Thyroid gland (tissue), 4 donors: Measurements from ENCODE around the gene CD2AP.

Experiments used
- POLR2A ChIP-seq, 2 donors: fragments of 450-650 bp; IDR thresholded peaks; one replicate each; pipeline ENCODE4 v1.6.1; 2017; ENCODE audit warnings: antibody characterized with exemption in 2 of 2, mild to moderate bottlenecking in 2 of 2, moderate library complexity in 1 of 2
- TF ChIP-seq, protein P1 (sequence below), 6 experiments: fragments of 200-600 bp in 3 of 6; fragments of 450-650 bp in 3 of 6; sonication (generic) in 3 of 6; IDR thresholded peaks; one replicate each; pipeline ENCODE4 v1.5.1; 2016 to 2019; ENCODE audit warnings: antibody characterized with exemption in 6 of 6, mild to moderate bottlenecking in 2 of 6, inconsistent platforms in 1 of 6, moderate library complexity in 1 of 6

DNA sequence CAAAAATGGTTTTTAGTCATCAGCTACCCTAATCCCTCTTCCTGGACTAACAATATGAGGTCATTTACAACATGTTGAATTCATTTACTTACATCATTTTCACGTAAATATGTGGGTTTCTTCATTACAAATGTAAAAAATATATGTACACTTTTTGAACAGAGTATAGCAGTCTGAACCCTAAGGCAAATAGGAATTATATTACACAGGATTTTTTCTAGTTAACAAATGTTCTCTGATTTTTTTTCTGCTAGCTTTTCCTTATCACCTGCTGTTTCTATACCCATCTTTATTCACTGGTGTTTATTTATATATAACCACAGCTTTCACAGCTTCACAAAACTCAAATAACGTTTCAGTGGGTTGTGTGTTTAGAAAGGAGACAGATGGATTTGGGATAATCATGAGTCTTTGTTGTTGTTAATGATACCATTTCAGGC, 21.0 kb upstream of the CD2AP start:
- TF ChIP-seq, protein P1, sequence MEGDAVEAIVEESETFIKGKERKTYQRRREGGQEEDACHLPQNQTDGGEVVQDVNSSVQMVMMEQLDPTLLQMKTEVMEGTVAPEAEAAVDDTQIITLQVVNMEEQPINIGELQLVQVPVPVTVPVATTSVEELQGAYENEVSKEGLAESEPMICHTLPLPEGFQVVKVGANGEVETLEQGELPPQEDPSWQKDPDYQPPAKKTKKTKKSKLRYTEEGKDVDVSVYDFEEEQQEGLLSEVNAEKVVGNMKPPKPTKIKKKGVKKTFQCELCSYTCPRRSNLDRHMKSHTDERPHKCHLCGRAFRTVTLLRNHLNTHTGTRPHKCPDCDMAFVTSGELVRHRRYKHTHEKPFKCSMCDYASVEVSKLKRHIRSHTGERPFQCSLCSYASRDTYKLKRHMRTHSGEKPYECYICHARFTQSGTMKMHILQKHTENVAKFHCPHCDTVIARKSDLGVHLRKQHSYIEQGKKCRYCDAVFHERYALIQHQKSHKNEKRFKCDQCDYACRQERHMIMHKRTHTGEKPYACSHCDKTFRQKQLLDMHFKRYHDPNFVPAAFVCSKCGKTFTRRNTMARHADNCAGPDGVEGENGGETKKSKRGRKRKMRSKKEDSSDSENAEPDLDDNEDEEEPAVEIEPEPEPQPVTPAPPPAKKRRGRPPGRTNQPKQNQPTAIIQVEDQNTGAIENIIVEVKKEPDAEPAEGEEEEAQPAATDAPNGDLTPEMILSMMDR (IDR thresholded peaks at IDR 0.05) = no peak
- no peak for TF ChIP-seq POLR2A (IDR thresholded peaks at IDR 0.05)
